ENCODE data around the gene SLC17A7.
"Not testable (repeated sequence)": the region's sequence is repeated elsewhere in the genome, so short reads cannot be mapped to it uniquely, and the experiment has no call there.

SLC17A7 gene

DNA sequence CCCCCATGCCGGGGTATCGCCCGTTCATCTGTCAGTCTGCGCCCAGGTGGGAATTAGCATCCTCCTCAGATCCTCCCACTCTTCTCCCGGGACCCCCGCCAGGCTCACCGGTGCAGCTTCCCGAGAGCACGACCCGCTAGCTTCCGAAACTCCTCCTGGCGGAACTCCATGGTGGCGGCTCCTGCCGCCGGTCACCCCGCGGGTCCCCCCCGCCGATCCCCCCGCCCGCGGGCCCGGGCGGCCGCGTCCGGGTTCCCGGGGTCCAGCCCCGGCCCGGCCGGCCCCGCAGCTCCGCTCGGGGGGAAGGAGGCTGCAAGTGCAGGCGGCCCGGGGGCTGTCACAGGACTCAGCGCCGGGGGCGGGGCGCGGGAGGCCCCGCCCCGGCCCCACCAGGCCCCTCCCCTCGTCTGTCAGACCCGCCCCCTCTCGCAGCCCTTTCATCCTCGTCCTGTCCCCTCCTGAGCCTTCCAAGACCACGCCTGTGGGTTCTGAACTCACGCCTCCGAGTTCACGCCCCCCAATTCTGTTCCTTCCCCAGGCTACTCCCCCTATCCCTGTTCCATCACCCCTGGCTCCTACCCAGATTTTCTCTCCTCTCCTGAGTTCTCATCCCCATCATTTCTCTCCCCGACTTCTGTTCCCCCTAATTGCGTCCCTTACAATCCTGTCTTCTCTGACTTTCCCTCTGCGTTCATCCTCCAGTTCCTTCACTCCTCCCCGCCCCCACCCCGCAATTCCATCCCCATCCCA lies at the start of gene SLC17A7:
Gene SLC17A7, minus strand, starts transcription at position 318 of the 750 bp plus-strand sequence. Its CDS starts 148 bp downstream, at position 170.
- no peak for DNase-seq (ENCODE audit: low spot score)

DNA sequence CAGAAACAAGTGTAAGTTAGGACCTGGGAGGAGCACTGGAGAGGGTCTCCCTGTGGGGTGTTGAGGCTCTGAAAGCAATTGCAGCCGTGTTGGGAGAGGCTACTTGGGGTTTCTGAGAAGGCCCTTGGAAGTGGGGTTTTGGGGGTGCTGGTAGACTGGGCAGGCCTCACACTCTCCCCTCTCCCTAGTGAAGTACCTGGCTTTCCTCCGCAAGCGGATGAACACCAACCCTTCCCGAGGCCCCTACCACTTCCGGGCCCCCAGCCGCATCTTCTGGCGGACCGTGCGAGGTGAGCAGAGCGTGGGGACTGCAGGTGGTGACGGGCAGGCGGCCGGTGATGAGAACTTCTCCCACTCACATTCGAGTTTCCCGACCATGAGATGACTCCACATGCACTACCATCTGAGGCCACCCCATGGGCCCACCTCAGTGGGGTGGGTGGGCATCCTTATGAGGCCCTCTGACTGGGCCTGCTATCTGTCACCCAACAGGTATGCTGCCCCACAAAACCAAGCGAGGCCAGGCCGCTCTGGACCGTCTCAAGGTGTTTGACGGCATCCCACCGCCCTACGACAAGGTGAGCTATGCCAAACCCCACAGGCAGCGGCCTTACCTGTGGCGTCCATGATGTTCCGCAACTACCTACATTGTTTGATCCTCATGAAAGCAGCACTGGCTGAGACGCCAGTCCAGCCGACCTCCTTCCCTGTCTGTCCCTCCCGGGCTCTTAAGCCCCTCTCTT lies 49.1 kb upstream of the SLC17A7 start:
- no peak for DNase-seq (ENCODE audit: low spot score)

DNA sequence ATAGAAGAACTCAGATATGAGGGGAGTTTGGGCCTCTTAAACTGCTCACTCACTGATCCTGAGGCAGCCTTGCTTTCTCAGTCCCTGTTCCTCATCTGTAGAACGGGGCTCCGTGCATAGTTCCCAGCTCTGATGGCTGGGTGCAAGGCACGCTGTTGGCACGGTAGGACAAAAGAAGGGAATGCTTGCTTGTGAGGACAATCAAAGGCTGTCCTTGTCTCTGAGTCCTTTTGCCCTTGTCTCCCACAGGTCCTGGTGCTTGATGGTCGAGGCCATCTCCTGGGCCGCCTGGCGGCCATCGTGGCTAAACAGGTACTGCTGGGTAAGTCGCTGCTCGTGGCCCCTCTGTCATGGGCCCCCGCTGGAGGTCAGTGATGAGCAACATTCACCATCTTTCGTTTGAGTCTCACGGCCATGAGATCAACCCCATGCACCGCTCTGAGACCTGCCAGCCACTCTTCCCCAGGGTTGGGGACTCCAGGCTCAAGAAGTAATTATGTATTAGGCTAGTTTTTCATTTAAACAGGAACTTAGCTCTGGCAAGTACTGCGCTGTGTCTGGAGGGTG lies 48.4 kb upstream of the SLC17A7 start:
- no peak for DNase-seq (ENCODE audit: low spot score)

GRCh38 chr19:49488863-49489537 lies 47.7 kb upstream of the SLC17A7 start:
- DNase-seq (ENCODE audit: low spot score): no peak

- no peak for DNase-seq (ENCODE audit: low spot score)
These were observed 46.9 kb upstream of the SLC17A7 start for GRCh38 chr19:49488046-49488862.

GRCh38 chr19:49487277-49488045 lies 46.1 kb upstream of the SLC17A7 start, which contains the start of gene RPL13A:
RPL13A (plus strand) TSS chr19:49487608; CDS start chr19:49487630, 22 bp downstream.
- peak; percentile 95 for DNase-seq (ENCODE audit: low spot score)

DNA sequence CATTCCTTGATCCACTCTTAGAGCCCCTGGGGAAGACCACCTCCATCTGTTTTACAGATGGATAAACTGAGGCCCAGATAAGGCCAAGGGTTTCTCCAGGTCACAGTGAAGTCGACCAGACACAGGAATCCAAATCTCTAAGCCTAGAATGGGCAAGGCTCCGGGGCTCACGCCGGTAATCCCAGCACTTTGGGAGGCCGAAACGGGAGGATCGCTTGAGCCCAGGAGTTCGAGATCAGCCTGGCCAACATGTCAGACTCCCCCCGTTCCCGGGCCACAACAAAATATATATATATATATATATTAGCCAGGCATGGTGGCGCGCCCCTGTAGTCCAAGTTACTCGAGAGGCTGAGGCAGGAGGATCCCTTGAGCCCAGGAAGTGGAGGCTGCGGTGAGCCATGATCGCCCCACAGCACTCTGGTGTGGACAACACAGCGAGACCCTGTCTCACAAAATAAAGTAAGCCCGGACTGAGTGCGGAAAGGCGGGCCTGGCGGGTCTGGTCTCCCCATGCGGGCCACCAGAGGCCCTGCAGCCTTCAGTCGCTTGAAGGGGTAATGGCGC lies 45.5 kb upstream of the SLC17A7 start:
- DNase-seq (ENCODE audit: low spot score): no peak

- DNase-seq (ENCODE audit: low spot score): no peak
These were observed 44.9 kb upstream of the SLC17A7 start for GRCh38 chr19:49486232-49486631.

DNA sequence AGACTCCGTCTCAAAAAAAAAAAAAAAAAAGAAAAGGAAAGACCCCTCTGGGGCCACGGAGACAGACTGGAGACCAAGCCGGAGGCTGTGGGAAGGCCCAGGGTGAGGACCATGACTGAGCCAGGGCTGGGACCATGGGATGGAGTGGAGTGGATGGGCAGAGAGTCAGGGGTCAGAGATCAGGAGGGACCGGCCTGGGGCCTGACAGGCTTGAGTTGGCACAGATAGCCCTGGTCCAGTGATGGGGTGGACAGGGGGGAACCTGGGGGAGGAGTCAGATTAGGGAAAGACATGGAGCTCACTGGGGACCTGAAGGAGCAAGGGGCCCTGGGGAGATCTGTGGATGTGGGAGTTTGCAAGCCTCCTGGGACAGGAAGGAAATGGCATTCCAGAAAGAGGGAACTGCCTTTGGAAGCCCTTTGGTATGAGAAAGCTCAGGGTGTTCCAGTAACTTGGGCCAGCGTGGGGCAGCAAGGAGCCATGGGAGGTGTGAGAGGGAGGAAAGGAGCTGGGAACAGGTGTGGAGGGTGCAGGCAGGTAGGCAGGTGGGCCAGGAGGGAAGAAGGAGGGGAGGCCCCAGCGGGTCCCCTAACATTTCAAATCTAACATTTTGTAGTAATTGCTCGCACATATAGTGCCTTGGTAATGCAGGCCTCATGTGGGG lies 39.8 kb upstream of the SLC17A7 start:
- no peak for DNase-seq (ENCODE audit: low spot score)

GRCh38 chr19:49479975-49480628 lies 38.8 kb upstream of the SLC17A7 start:
- DNase-seq (ENCODE audit: low spot score): no peak

GRCh38 chr19:49475995-49476880 lies 34.9 kb upstream of the SLC17A7 start:
- DNase-seq (ENCODE audit: low spot score): peak; percentile 75

- DNase-seq (ENCODE audit: low spot score): no peak
These were observed 34.0 kb upstream of the SLC17A7 start for GRCh38 chr19:49475191-49475917.

DNA sequence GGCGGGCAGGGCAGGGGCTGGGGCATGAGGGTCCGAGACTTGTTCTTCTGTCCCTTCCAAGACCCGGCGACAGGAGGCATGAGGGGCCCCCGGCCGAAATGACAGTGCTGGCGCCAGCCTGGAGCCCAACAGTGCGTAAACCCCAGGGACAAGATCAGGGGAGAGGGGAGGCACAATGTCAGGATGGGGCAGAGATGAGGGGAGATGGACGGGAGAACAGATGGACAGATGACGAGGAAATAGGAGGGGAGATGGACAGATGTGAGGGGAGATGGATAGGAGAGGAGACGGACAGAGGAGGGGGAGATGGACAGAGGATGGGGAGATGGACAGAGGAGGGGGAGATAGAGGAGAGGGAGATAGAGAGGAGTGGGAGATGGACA lies 33.2 kb upstream of the SLC17A7 start:
- DNase-seq (ENCODE audit: low spot score): no peak

- peak; percentile 93 for DNase-seq (ENCODE audit: low spot score)
These were observed 32.7 kb upstream of the SLC17A7 start, which contains the start of gene FLT3LG for GRCh38 chr19:49473868-49474541. FLT3LG (plus strand) TSS chr19:49474215; CDS start chr19:49474640, 425 bp downstream.

DNA sequence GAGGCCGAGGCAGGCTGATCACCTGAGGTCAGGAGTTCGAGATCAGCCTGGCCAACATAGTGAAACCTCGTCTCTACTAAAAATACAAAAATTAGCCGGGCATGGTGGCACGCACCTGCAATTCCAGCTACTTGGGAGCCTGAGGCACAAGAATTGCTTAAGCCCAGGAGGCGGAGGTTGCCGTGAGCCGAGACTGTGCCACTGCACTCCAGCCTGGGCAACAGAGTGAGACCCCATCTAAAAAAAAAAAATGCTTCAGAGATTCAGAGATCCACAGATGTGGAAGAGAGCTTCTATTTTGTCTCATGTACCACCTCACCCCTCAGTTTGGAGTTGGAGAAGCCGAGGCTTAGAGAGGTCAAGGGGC lies 32.2 kb upstream of the SLC17A7 start:
- not testable (repeated sequence) for DNase-seq (ENCODE audit: low spot score)

- DNase-seq (ENCODE audit: low spot score): no peak
These were observed 31.6 kb upstream of the SLC17A7 start for GRCh38 chr19:49472936-49473335.

- no peak for DNase-seq (ENCODE audit: low spot score)
These were observed 29.3 kb upstream of the SLC17A7 start for GRCh38 chr19:49470615-49470978.

Data from HuH-7.5 (cell line).